Lower lobe of right lung (tissue), 2 donors: ENCODE data around the gene TTLL10. TPM values are rescaled to one million over a fixed set of nuclear protein-coding genes. Genes with fewer than 3 reads are reported as not detected.

ENCODE experiments used
- ATAC-seq, 2 donors: fragments of 200-7000 bp; cut with Tn5 transposase; one replicate each; pipeline ENCODE4 v1.9.1; 2020 to 2022; ENCODE audit warnings: mild to moderate bottlenecking in 2 of 2, moderate library complexity in 2 of 2
- DNase-seq: peaks from one replicate; pipeline ENCODE4 v3.0.0-alpha.2; 2020
- H3K27ac ChIP-seq: fragments of 200-600 bp; one replicate; pipeline ENCODE4 v1.8.0; 2022
- H3K27me3 ChIP-seq: fragments of 200-600 bp; one replicate; pipeline ENCODE4 v1.8.0; 2022; ENCODE audit warnings: low read depth
- H3K36me3 ChIP-seq: fragments of 200-600 bp; one replicate; pipeline ENCODE4 v1.8.0; 2022; ENCODE audit warnings: mild to moderate bottlenecking
- H3K4me1 ChIP-seq: fragments of 200-600 bp; one replicate; pipeline ENCODE4 v1.8.0; 2022
- H3K4me3 ChIP-seq: fragments of 200-600 bp; one replicate; pipeline ENCODE4 v1.8.0; 2022; ENCODE audit warnings: mild to moderate bottlenecking
- H3K9me3 ChIP-seq: fragments of 200-600 bp; one replicate; pipeline ENCODE4 v1.8.0; 2022
- CTCF ChIP-seq: fragments of 200-600 bp; IDR thresholded peaks from one replicate; pipeline ENCODE4 v1.8.0; 2022; ENCODE audit warnings: antibody characterized with exemption, mild to moderate bottlenecking
- intact Hi-C: fragments of 100-400 bp; cut with DNase I; formaldehyde crosslinking; loops from one replicate; pipeline ENCODE4 v1.11.0; 2022
- total RNA-seq: library from RNA; stranded (reverse); fragmentation: NEBNext Ultra II Directional; extraction: Animal tissue kit (Norgen Biotek cat#: 25700); gene quantifications from one replicate; pipeline ENCODE4 v1.2.1, GENCODE V29; 2021
- donor health status: DM: no; HTN: yes; CAD: no; lungs with severe emphysema.

Gene TTLL10
- total RNA-seq, 1 donor from 2014 or later, result 6.6 TPM

- intact Hi-C loops, result no loop called here
- TF ChIP-seq CTCF, result no peak
- no peaks in the 10 kb centered on the region for H3K27me3 ChIP-seq
- no peak for ATAC-seq
- H3K36me3 ChIP-seq, result peaks cover 95% of the 10 kb centered on the region
- H3K4me3 ChIP-seq, result no peak overlapping the region
- no peak for DNase-seq
- no peak overlapping the region for H3K27ac ChIP-seq
- H3K4me1 ChIP-seq, result no peaks in the 10 kb centered on the region
- no peaks in the 10 kb centered on the region for H3K9me3 ChIP-seq
Measured at GRCh38 chr1:1221887-1222574, 48.4 kb downstream of the TTLL10 start.

GRCh38 chr1:1222575-1223225 is 49.0 kb downstream of the TTLL10 start:
- H3K36me3 ChIP-seq, result peaks cover 95% of the 10 kb centered on the region
- no peaks in the 10 kb centered on the region for H3K4me1 ChIP-seq
- intact Hi-C loops, result no loop called here

GRCh38 chr1:1223321-1223720 is 49.6 kb downstream of the TTLL10 start:
- no peak overlapping the region for H3K27ac ChIP-seq
- no peaks in the 10 kb centered on the region for H3K9me3 ChIP-seq
- H3K27me3 ChIP-seq, result no peaks in the 10 kb centered on the region
- no peak for ATAC-seq
- H3K4me1 ChIP-seq, result no peaks in the 10 kb centered on the region
- peaks cover 95% of the 10 kb centered on the region for H3K36me3 ChIP-seq
- TF ChIP-seq CTCF, result no peak
- intact Hi-C loops, result no loop called here
- H3K4me3 ChIP-seq, result no peak overlapping the region
- no peak for DNase-seq

More at GRCh38 chr1:1222575-1223225, 49.0 kb downstream of the TTLL10 start:
- DNase-seq (no peak), ATAC-seq (no peak)
- H3K27ac ChIP-seq, result no peak overlapping the region
- TF ChIP-seq CTCF, result no peak
- H3K9me3 ChIP-seq, result no peaks in the 10 kb centered on the region
- no peak overlapping the region for H3K4me3 ChIP-seq
- no peaks in the 10 kb centered on the region for H3K27me3 ChIP-seq

GRCh38 chr1:1223891-1224290 is 50.2 kb downstream of the TTLL10 start:
- intact Hi-C loops, result no loop called here
- ATAC-seq, result no peak
- TF ChIP-seq CTCF, result no peak
- Histone ChIP-seq H3K9me3 (no peaks in the 10 kb centered on the region), H3K36me3 (peaks cover 95% of the 10 kb centered on the region), H3K27ac (no peak overlapping the region), H3K27me3 (no peaks in the 10 kb centered on the region), H3K4me3 (no peak overlapping the region), H3K4me1 (no peaks in the 10 kb centered on the region)
- no peak for DNase-seq

GRCh38 chr1:1225238-1225845 is 51.7 kb downstream of the TTLL10 start:
- Histone ChIP-seq H3K4me3 (no peak overlapping the region), H3K27ac (no peak overlapping the region), H3K4me1 (peaks cover 13% of the 10 kb centered on the region), H3K36me3 (peaks cover 85% of the 10 kb centered on the region), H3K9me3 (no peaks in the 10 kb centered on the region), H3K27me3 (no peaks in the 10 kb centered on the region)
- intact Hi-C loops, result no loop called here
- ATAC-seq (peak in 1 of 2 donors; percentile 57), DNase-seq (no peak)
- TF ChIP-seq CTCF, result no peak
